AG04450 (cell line): Measurements from ENCODE around the gene DTD1. TPM values are rescaled to one million over a fixed set of nuclear protein-coding genes. Genes with fewer than 3 reads are reported as not detected.

Source experiments
- CTCF ChIA-PET: fragments of 300-600, 350-600 bp; formaldehyde crosslinking; extraction: SDS; loops from one replicate; lab custom pipeline; 2022; ENCODE audit warnings: antibody characterized with exemption, inconsistent platforms; lab: Charles Lee
- POLR2A ChIA-PET: fragments of 350-600 bp; formaldehyde crosslinking; extraction: SDS; loops from one replicate; lab custom pipeline; 2021; ENCODE audit warnings: antibody characterized with exemption, inconsistent platforms; lab: Yijun Ruan, JAX
- DNase-seq: peaks from one replicate; pipeline ENCODE4 v3.0.0-alpha.2; 2011; ENCODE audit warnings: low read depth, low spot score
- H3K27ac ChIP-seq: one replicate; pipeline ENCODE4 v1.5.1; 2012; ENCODE audit warnings: low read depth, low read length, control low read depth
- H3K27me3 ChIP-seq: one replicate; pipeline ENCODE4 v1.6.0; 2012; ENCODE audit warnings: low read length; ENCODE audit not compliant: control insufficient read depth, insufficient read depth
- H3K4me3 ChIP-seq: 2 replicates; pipeline ENCODE4 v1.5.1; 2011; ENCODE audit warnings: mild to moderate bottlenecking, low read depth, low read length, control low read depth
- H3K9me3 ChIP-seq: 2 replicates; pipeline ENCODE4 v1.5.1; 2012; ENCODE audit warnings: low read length; ENCODE audit not compliant: control insufficient read depth, insufficient read depth
- polyA plus RNA-seq: library from polyadenylated mRNA; depleted of rRNA; stranded (reverse); fragments of >200 nt; gene quantifications from 2 replicates; pipeline ENCODE4 v1.2.3, GENCODE V29; 2011
- TF ChIP-seq, protein P1 (sequence below): IDR thresholded peaks from 2 replicates; pipeline ENCODE4 v1.5.1; 2011; ENCODE audit warnings: low read depth, low read length, control low read depth, inconsistent platforms

Gene DTD1
- polyA plus RNA-seq, 1 experiment, result 50.0 TPM

GRCh38 chr20:18743665-18744440, 156.0 kb downstream of the DTD1 start:
- ChIA-PET POLR2A (no interaction called here), CTCF (interaction anchor here (0.8 kb wide), 1 partner anchor 111 kb away, joined by 3 read pairs; no protein-coding TSS in a partner anchor)
- H3K27ac ChIP-seq, result no peak overlapping the region
- no peaks in the 10 kb centered on the region for H3K9me3 ChIP-seq
- TF ChIP-seq, protein P1, sequence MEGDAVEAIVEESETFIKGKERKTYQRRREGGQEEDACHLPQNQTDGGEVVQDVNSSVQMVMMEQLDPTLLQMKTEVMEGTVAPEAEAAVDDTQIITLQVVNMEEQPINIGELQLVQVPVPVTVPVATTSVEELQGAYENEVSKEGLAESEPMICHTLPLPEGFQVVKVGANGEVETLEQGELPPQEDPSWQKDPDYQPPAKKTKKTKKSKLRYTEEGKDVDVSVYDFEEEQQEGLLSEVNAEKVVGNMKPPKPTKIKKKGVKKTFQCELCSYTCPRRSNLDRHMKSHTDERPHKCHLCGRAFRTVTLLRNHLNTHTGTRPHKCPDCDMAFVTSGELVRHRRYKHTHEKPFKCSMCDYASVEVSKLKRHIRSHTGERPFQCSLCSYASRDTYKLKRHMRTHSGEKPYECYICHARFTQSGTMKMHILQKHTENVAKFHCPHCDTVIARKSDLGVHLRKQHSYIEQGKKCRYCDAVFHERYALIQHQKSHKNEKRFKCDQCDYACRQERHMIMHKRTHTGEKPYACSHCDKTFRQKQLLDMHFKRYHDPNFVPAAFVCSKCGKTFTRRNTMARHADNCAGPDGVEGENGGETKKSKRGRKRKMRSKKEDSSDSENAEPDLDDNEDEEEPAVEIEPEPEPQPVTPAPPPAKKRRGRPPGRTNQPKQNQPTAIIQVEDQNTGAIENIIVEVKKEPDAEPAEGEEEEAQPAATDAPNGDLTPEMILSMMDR, result no peak
- no peaks in the 10 kb centered on the region for H3K27me3 ChIP-seq
- H3K4me3 ChIP-seq, result no peak overlapping the region
- no peak for DNase-seq

DNA sequence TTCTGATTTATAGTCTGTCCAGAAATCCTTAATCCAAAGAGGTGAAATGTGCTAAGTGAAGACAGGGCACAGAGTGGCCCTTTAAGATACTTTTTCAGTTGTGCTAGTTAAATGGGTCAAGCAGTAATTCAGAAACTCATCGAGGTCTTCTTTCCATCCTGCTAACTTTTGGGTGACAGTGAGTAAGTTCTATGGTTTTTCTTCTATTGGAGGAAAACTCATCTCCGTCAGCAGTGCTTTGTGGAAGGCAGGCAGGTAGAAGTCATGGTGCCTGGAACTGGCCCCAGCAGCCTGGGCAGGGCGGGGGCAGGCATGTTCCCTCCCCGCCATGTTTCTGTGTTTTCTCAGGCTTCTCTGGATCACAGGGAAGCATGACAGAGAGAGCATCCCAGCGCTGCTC, 159.2 kb downstream of the DTD1 start:
- POLR2A ChIA-PET, result no interaction called here
- CTCF ChIA-PET, result no interaction called here
- H3K27ac ChIP-seq, result no peak overlapping the region
- TF ChIP-seq, protein P1, result no peak
- no peak for DNase-seq
- H3K27me3 ChIP-seq, result no peaks in the 10 kb centered on the region
- no peak overlapping the region for H3K4me3 ChIP-seq
- no peaks in the 10 kb centered on the region for H3K9me3 ChIP-seq

DNA sequence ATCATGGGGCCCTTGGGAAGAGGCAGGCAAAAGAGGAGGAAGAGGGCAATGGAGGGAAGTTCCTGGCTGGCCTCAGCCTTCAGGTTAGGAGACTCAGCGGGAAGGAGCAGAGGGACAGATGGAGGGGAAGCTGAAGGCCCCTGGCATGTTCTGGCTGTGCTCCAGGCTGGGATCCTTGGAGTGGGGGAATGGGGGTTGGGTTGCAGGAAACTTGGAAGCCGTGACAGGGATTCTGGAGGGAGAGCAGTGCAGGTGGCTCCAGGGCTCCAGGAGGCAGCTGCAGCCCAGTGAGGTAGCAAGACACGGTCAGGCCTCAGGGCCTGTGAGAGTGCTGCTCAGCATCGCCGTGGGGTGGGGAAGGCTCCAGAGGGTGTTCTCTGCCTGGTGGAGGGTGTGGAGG, 161.1 kb downstream of the DTD1 start:
- Histone ChIP-seq H3K9me3 (no peaks in the 10 kb centered on the region), H3K4me3 (no peak overlapping the region), H3K27ac (no peak overlapping the region), H3K27me3 (no peaks in the 10 kb centered on the region)
- ChIA-PET CTCF (no interaction called here), POLR2A (no interaction called here)
- no peak for DNase-seq
- TF ChIP-seq, protein P1, result no peak

DNA sequence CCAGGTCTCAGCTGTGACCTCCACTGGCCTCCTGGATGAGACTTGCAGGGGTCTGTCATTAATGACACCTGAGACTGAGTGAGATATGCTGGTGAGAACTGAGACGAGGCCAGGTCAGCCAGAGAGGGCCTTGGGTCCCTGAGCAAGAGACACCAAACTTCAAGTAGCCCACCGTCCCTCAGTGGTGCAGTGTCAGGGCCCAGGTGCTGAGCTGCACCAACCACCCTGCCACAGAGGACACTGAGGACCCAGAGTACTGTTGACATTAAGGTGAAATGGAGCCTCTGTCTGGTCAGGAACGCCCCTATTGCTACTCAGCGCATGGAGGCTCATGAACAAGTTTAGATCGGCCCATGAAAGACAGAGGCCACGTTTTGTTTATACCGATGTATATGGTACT, 161.7 kb downstream of the DTD1 start:
- ChIA-PET POLR2A (no interaction called here), CTCF (no interaction called here)
- TF ChIP-seq, protein P1, result no peak
- Histone ChIP-seq H3K27me3 (no peaks in the 10 kb centered on the region), H3K27ac (no peak overlapping the region), H3K9me3 (no peaks in the 10 kb centered on the region), H3K4me3 (no peak overlapping the region)
- no peak for DNase-seq

- Histone ChIP-seq H3K27me3 (no peaks in the 10 kb centered on the region), H3K4me3 (no peak overlapping the region), H3K9me3 (no peaks in the 10 kb centered on the region), H3K27ac (no peak overlapping the region)
- CTCF ChIA-PET, result no interaction called here
- no peak for DNase-seq
- POLR2A ChIA-PET, result no interaction called here
- TF ChIP-seq, protein P1, result no peak
Observed at GRCh38 chr20:18750735-18751134, 162.9 kb downstream of the DTD1 start.
